Measurements from ENCODE around the gene USH1C.

DNA sequence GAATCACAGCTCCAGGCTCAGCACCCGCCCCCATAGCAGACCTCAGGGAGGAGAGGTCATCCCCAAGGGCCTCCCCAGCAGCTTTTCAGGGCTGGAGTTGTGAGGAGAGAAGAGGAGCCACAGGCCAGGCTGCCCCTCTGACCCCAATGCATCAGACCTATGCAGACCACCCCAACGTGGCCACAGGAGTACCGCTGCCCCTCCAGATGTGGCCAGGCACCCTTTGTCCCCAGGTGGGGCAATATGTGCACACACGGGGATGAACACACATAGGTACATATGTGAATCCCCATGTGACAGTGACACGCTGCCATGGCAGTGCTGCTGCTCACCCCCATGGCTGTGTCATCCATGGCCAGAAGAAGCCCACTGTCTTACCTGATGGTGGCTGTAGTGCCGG, 10.9 kb downstream of the USH1C start:
- TF ChIP-seq POLR2A (IDR thresholded peaks at IDR 0.05) (no peak), EP300 (IDR thresholded peaks at IDR 0.05) (no peak), CTCF (IDR thresholded peaks at IDR 0.05) (no peak)

All from ovary (tissue), 3 donors.